Measurements from ENCODE around the gene DLG2.

DNA sequence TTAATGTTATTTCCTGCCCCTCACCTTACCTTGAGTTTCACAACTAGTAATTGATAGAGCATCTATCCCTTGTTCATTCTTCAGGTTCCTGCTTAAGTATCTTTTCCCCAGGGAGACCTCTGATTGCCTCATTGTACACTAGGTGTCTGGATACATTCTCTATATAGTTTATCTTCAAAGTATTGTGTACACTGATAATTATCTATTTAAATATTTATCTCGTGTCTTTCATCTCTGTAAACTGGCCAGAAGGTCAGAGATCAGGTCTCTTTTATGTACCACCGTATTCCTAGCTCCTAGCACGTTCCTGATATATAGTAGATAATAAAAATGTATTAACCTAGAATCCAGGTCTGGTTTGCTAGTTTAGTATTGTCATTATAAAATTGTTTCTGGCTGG lies 7.6 kb upstream of the DLG2 start:
- TF ChIP-seq, protein P1, sequence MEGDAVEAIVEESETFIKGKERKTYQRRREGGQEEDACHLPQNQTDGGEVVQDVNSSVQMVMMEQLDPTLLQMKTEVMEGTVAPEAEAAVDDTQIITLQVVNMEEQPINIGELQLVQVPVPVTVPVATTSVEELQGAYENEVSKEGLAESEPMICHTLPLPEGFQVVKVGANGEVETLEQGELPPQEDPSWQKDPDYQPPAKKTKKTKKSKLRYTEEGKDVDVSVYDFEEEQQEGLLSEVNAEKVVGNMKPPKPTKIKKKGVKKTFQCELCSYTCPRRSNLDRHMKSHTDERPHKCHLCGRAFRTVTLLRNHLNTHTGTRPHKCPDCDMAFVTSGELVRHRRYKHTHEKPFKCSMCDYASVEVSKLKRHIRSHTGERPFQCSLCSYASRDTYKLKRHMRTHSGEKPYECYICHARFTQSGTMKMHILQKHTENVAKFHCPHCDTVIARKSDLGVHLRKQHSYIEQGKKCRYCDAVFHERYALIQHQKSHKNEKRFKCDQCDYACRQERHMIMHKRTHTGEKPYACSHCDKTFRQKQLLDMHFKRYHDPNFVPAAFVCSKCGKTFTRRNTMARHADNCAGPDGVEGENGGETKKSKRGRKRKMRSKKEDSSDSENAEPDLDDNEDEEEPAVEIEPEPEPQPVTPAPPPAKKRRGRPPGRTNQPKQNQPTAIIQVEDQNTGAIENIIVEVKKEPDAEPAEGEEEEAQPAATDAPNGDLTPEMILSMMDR (IDR thresholded peaks at IDR 0.05; ENCODE audit: low read depth, low read length, poor library complexity, severe bottlenecking) = no peak
- no peak for TF ChIP-seq EZH2phosphoT487 (IDR thresholded peaks at IDR 0.05; ENCODE audit: borderline replicate concordance, low read length)

All from DOHH2 (cell line).